Endothelial cell of umbilical vein (primary cell): Measurements from ENCODE around the gene SRA1.

ENCODE experiments used
- CTCF ChIP-seq, 2 donors: IDR thresholded peaks; 1 replicate in 1 of 2; 2 replicates in 1 of 2; pipeline ENCODE4 v1.5.1; 2011; ENCODE audit warnings: low read length in 2 of 2, mild to moderate bottlenecking in 2 of 2, moderate library complexity in 2 of 2, control low read depth in 1 of 2, inconsistent platforms in 1 of 2, low read depth in 1 of 2; ENCODE audit not compliant: insufficient read depth in 1 of 2; ENCODE audit errors: extremely low read depth in 1 of 2
- MYC ChIP-seq: IDR thresholded peaks from one replicate; pipeline ENCODE4 v1.6.1; 2011; ENCODE audit warnings: mild to moderate bottlenecking, low read depth, low read length
- POLR2A ChIP-seq: IDR thresholded peaks from 2 replicates; pipeline ENCODE4 v1.6.1; 2012; ENCODE audit warnings: low read depth, mild to moderate bottlenecking, control low read depth, low read length

- TF ChIP-seq CTCF (IDR thresholded peaks at IDR 0.05; ENCODE audit: extremely low read depth in 1 of 2, insufficient read depth in 1 of 2, low read depth in 1 of 2, low read length in 2 of 2) (no peak), MYC (no peak), POLR2A (no peak)
Measured at GRCh38 chr5:140502834-140503233, 54.4 kb downstream of the SRA1 start.
